GM18517 (cell line): ENCODE measurements around the gene MRPL34.
A peak's percentile ranks its signal among the peaks of the same experiment; 100 is the strongest.

Experiments
- ATAC-seq: cut with Tn5 transposase; IDR thresholded peaks from one replicate; pipeline ENCODE4 v1.9.1; 2021; ENCODE audit warnings: mild to moderate bottlenecking, moderate library complexity; ENCODE audit not compliant: unreplicated experiment

The MRPL34 gene

DNA sequence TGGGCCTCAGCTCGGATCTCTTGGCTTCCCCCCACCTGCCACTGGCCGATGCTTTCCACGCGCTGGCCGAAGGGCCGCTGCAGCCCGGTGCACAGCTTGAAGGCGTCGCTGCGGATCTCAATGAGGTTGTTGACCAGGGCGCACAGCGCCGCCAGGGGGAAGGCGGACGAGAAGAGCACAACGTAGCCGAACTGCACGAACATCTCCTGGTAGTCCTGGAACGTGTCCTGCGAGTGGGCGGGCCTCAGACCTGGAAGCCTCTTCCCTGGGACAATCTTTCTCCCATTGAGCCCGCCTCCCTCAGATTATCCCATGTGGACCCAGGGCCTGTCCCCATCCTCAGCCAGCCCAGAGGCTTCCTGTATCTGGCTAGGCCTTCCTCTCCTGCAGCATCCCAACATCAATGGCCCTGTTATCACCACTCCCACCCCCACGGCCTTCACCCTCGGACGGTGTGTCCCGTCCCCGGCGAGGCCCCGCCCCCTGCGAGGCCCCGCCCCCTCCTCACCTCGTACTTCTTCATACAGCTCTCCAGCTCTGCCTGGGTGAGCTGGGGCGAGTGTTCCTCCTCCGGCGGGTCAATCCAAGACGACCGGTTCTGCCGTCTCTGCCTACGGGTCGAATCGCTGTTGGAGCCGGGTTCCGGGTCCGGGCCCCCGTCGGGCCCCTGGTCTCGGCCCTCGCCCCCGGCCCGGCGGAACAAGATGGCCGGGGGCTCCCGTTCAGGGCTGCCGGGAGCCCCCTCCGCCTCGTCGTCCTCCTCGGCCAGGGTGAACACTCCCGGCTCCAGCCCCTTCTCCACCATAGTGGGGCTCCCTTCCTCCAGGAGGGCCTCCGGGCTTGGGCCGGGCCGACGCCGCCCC, 22.2 kb downstream of the MRPL34 start:
- ATAC-seq, result no peak

DNA sequence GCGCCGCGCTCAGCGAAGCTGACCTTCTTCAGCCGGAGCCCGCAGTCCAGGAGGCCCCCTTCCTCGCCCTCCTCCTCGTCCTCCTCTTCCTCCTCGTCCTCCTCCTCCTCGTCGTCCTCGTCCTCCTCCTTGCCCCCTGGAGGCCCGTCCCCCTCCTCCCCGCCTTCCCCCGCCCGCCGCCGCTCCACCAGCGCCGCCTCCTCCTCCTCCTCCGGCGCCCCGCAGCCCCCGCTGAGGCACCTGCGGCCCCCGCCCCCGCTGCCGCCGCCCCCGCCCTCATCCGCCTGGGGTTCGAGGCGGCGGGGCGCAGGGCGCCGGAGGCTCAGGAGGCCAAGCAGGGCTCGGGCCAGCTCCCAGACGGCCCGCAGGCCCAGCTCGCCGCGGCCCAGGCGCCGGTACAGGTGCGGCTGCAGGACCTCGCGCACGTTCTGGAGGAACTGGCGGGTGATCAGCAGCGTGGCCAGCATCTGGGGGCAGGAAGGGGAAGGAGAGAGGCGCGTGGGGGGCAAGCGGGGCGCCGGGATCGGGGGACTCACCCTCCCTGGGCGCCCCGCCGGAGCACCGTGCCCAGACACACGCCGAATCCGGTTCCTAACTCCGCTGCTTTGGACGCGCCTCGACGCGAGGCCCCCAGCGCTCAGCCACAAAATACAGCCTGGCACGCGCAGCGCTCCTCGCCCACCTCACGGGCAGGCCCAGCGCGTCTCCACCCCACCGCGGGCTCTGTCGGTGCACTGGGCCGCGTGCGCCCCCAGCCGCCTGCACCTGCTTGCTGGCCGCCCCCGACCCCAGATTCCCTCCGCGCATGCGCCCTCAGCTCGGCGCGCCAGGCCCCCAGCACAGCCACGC, 23.1 kb downstream of the MRPL34 start:
- ATAC-seq, result no peak

DNA sequence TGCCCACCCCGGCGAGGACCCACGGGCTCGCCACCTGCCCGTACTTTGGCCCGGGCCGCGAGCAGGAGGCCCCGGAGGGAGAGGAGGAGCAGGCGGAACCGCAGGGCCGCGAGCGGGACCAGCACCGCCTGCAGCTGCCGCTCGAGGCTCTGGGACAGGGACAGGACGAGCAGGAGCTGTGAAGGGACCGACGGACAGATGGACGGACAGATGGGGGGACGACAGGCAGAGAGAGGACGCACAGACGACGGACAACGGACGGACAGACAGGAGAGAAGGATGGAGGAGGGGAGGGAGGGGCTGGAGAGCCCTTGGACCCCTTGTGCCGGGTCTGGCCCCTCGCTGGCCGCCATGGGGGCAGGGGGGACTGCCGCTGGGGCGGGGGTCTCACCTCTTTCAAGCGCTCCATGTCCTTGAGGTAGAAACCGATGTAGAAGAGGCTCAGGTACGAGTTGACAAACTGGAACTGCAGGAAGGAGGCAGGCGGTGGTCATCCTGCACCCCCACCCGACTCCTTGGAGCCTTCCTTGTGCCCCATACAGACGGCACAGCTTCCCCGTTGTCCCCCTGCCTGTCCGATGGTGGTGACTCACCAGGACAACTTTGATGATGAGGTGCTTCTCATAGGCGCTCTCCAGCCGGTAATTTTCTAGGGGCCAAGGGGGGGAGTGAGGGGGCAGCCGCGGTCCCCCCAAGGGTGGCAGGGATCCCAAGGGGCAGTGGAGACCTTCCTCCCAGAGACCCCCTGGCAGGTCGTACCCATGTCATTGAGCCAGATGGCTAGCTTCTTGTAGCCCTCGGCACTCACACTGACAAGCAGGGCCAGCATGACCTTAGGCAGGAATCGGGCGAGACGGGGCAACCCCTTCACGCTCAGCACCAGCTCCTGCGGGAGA, 23.9 kb downstream of the MRPL34 start:
- ATAC-seq, result no peak

DNA sequence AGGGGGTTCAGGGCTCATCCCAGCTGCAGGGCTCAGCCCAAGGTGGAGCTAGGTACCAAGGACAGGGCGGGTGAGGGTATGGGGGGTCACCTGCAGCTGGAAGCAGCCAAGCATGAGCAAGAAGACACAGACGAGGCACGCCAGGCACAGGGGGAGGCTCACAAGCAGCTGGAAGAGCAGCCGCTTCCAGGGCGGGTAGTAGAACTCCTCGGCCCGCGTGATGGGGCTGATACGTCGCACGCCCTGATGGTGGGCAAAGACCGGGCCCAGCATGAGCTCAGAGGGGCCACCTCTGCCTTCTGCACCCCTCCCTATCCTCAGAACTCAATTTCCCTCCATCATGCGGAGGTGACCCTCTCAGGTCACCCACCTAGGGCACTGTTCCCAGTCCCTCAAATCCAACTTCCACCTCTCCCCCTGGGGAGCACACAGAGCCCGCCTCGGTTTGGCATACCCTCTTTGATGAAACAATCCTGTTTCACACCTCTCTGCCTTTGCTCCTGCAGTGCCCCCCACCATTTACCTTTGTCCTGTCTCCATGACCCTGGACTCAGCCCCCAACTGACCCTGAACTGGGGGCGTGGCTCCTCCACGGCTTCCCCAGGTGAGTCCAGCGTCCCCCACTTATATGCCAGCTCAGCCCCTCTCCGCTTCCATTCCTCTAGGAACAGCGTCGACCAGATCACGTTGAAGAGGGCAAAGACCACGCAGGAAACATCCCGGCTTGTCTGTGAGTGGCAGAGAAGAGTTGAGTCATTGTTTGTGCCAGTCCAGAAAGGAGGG, 24.8 kb downstream of the MRPL34 start:
- ATAC-seq, result no peak

DNA sequence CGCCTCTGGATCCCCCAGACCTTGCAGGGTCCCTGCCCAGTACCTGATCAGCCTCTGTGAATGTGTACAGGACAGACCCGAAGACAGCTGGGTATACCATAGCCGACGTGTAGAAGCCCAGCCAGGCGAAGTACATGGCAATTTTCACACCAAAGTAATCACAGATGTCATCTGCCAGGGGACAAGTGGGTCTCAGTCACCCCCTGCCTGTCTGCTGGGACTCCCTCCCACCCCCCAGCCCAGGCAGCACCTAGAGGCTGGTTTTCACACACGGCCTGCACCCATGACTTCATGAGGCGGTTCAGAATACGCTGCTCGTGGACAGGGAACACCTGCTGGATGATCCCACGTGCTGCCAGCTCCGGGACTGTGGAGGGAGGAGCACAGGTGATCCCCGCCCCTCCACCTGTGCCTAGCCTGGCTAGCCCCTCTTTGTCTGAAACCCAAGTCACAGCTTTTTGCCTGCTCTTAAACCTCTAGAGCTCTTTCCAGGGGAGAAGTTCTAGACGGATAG, 25.4 kb downstream of the MRPL34 start:
- no peak for ATAC-seq

DNA sequence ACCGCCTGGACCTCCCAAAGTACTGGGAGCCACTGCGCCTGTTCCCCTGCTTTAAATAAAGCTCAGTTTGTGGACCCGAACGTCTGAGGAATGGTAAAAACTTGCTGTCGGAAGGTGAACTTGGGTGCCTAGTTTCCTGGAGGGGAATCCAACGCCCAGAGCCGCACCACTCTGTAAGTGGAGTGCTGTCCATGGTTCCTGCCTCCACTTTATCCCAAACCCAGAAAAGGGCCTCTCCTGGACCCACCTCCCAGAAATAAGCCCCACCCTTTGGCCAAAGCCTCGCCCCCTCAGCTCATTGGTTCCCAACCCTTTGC, 26.6 kb downstream of the MRPL34 start:
- no peak for ATAC-seq

DNA sequence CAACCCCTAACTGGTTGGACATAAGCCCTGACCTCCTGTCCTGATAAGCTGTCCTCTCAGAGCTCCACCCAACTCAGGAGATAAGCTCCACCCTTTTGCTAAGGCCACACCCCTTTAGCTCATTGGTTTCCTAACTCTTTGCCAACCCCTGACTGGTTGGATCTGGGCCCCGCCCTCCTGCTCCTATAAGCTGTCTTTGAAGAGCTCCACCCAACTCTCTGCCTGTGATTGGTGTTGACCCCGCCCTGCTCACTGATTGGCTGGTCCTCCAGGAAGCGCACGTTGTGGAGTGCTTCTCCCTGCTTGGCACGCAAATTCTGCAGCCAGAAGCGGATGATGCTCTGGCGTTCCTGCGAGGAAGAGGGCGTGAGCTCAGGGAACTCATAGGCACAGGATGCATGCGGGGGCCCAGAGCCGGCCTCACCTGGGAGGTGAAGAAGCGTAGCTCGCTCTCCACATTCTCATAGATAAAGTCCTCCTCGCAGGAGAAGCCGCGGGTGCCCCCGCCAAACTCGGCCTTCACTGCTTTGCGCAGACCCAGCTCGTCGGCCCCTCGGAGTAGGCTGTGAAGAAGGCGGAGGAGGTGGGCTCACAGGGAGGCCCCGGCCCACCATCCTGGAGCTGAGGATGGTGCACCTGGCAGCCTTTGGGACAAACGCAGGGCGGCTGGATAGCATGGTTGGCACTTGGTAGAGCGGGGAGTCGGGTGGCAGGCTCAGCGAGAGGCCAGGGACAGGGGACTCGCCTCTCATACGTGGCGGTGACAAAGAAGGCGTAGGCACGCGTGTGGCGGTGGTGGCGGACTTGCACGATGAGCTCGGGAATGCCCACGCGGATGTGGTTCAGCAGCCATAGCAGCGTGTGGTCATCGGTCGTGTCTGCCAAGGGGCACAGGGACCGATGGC, 27.3 kb downstream of the MRPL34 start:
- ATAC-seq, result no peak

DNA sequence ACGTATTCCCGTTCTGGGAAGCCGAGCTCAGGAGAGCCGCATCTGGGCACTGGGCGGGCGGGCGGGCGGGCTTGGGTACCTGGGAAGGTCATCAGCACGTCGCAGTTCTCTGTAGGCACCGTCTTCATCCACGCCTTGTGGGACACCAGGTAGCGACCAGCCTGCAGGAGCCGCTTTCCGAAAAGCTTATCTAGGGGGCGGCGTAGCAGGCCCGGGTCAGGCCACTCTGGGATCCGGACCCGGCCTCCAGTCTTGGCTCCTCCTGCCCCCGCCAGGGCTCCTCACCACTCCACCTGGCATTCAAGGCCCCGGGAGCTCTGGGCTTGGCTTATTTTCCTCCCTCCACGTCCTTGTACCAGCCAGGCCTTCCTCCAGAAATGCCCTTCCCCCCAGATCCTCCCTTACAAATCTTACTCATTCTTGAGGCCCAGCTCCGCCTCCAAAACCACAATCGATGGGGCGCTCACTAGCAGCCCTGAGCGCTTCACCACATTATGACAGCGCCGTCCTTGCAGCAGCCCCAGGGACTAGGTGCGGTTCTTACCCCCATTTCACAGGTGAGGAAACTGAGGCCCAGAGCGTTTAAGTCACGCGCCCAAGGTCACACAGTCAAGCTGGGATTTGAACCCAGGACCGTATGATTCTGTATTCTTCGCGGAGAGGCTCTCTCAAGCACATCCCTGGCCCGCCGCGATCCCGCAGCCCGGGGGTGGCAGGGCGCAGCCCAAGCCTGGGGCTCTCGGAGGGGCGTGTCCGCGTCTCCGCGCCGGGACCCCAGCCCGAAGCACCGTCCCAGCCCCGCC, 28.1 kb downstream of the MRPL34 start:
- no peak for ATAC-seq

DNA sequence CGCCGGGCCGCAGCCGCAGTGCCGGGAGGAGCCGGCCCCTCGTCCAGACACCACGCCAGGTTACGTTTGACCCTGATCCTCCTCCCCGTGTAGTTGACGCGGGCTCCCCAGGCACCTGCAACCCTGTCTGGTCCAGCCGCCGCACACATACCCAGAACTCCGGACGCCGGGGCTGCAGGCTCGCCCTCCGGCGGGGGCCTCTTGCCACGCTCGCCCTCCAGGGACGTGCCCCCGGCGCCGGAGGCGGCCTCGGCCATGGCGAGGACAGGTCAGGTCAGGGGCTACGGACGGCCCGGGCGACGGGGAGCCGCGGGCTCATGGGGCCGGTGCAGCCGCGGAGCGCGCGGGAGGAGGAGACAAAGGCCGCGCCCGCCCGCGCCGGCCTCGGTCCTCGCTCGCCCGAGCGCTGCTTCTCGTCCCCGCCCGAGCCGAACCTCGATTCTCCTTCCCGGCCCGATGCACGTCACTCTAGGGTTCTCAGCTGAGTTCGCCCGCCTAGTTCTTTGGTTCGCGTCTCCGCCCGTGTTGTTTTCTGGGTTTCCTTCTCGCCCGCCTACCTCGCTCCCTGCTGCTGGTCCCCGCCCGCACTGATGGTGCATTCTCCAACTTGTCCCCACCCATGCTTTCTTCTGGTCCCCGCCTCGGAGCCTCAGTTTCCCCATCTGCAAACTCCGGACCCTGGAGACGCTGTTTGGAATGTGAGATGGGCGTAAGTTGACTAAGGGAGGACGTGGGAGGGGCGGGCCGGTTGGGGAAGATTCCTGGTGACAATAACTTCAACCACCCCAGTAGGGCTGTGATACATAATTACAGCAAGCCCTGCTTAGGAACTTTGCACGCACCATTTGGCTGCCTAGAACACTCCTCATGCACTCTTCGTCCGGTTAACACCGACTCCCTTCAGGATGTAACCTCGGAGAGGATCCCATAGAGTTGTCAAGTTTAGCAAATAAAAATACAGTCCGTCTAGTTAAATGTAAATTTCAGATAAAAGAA, 29.0 kb downstream of the MRPL34 start, which contains the start of gene ANO8:
Gene ANO8, minus strand, starts transcription at position 442 of the 996 bp plus-strand sequence. Its CDS starts 185 bp downstream, at position 257.
- peak; percentile 54 for ATAC-seq

DNA sequence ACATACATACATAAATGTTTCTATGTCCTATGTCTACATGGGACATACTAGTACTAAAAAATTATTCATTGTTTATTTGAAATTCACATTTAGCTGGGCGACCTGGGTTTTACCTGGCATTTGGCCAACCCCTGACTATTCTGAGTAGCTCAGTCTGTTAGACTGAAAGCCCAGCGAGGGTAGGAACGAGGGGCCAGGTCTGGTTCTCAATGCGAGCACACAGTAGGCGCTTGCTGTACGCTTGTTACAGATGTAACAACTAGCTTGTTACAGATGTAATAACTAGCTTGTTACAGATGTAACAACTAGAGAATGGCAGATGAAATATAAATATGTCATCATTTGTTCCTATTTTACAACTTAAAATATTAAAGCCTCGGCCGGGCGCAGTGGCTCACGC, 29.9 kb downstream of the MRPL34 start:
- no peak for ATAC-seq

DNA sequence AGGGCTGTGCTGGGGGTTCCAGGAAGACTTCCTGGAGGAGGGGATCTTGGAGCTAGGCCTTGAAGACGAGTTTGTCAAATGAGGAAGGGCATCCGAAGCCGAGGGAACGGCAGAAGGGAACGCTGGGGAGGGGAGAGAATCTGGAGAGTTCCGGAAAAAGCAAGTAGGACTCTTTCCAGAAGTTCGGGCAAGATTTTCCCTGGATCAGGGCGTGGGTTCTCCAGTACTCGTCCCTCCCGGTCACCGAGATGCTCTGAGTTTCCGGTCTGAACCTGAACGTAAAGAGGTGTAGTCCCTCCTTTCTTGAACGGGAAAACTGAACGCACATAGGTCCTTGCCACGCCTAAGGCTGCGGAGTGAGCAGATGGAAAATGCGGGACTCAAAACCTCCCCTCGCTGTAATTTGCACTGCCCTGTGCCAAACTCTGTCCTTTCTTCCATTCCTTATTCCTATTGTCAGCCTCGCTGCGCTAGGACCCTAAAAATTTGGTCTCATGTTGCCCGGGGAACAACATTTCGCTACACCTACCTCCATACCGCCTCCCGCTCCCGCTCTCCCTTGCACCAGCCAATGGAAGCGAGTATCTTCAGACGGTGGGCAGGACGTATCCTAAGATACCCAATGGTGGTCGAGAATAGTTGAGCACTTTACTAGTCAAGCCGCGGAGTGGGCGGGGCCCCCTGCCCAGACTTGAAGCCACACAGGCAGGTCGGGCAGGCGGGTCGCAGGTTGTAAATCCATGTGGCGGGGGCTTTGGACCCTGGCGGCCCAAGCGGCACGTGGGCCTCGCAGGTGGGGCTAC, 31.4 kb downstream of the MRPL34 start, which contains the start of gene GTPBP3:
Gene GTPBP3, plus strand, starts transcription at position 682 of the 803 bp plus-strand sequence. Its CDS starts 59 bp downstream, at position 741.
- ATAC-seq, result peak; percentile 82

DNA sequence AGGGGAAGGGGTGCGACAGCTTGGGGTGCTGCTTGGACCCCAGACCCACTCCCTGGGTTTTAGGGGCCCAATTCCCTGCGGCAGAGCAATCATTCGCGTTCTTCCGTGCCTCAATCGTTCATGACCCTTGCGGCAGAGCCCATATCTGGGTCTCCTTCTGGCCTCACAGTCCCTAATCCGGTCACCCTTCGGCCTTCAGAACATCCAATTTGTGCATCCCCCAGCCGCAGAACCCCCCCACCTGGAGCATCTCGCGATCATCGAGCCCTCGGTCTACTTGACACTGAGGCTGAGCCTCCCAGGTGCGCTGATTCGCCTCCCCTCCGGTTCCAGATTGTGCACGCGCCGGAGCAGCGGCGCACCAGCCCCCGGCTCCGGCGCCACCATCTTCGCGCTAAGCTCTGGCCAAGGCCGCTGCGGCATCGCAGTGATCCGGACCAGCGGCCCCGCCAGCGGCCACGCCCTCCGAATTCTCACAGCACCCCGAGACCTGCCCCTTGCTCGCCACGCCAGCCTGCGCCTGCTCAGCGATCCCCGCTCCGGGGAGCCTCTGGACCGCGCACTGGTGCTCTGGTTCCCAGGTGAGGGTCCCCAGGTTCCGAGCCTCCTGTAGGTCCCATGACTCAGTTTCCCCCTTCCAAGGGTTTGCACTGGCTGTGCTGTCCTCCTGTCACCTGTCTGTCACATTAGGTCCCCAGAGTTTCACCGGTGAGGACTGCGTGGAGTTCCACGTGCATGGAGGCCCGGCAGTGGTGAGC, 32.2 kb downstream of the MRPL34 start:
- ATAC-seq, result no peak

DNA sequence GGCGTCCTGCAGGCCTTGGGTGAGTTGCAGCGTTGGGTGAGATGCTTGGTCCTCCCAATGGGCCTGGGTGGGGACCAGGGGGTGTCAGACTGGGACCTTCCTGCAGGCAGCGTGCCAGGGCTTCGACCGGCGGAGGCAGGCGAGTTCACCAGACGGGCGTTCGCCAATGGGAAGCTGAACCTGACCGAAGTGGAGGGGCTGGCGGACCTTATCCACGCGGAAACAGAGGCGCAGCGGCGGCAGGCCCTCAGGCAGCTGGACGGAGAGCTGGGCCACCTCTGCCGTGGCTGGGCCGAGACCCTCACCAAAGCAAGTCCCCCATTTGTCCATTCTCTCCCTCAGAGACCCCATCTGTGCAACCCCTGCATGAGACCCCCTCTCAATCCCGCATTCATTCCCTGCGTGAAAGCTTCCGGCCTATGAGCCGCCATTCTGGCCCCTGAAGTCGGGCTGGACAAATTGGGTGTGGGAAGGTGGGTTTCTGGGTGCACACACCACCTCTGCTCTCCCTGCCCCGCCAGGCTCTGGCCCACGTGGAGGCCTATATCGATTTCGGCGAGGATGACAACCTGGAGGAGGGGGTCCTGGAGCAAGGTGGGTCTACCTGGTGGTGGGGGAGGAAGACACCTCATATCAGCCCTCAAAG, 32.9 kb downstream of the MRPL34 start:
- ATAC-seq, result no peak

DNA sequence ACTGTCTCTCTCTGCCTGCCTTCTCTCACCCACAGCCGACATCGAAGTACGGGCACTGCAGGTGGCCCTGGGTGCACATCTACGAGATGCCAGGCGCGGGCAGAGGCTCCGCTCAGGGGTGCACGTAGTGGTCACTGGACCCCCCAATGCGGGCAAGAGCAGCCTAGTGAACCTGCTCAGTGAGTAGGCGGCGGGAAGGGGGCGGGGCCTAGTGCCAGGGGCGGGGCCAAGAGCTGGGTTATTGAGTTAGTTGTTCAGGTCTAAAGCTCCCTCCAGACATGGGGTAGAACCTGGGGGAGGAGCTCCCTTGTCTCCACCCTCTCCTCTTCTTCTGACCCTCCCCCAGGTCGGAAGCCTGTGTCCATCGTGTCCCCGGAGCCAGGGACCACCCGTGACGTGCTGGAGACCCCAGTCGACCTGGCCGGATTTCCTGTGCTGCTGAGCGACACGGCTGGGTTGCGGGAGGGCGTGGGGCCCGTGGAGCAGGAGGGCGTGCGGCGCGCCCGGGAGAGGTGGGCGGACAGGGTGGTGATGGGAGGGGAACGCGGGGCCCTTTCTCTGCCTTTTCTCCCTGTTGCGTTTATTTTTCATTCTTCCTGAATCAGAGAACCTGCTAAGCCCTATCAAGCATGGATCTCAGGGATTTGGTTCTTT, 33.5 kb downstream of the MRPL34 start:
- no peak for ATAC-seq
